ENCODE data around the gene PLAAT3. TPM values are rescaled to one million over a fixed set of nuclear protein-coding genes. Genes with fewer than 3 reads are reported as not detected.

The PLAAT3 gene
- total RNA-seq (2021; fragmentation: NEBNext Ultra II Directional; extraction: Animal tissue kit (Norgen Biotek cat#: 25700)), result 109 and 117 TPM in 2 replicates
- polyA plus RNA-seq (2011; rRNA removed), result 170 and 190 TPM in 2 replicates
- 183 TPM for polyA plus RNA-seq (2011; cell fraction: cytosol; rRNA removed)
- polyA plus RNA-seq (2011; cell fraction: nucleus; rRNA removed), result 136 TPM
- 113 to 153 TPM (median 133 TPM) in 4 replicates for polyA plus RNA-seq (2012, experiment 1 of 2)
- polyA plus RNA-seq (2012, experiment 2 of 2), result 50.1 TPM
- 82.7 TPM for polyA plus RNA-seq (2013, experiment 1 of 2)
- polyA plus RNA-seq (2013, experiment 2 of 2), result 87.6 TPM
- 117 and 161 TPM in 2 replicates for polyA minus RNA-seq (2011; rRNA and poly(A)+ RNA removed)
- 65.9 TPM for polyA minus RNA-seq (2011; cell fraction: cytosol; rRNA and poly(A)+ RNA removed)
- 49.6 TPM for polyA minus RNA-seq (2011; cell fraction: nucleus; rRNA and poly(A)+ RNA removed)
- long read RNA-seq, experiment 1, transcript PLA2G16-201 (4 exons, 2,594 nt), result major isoform, 74 of 147 reads
- long read RNA-seq, experiment 1, transcript PLA2G16-203 (5 exons, 1,099 nt), result minor isoform, 26 of 147 reads
- long read RNA-seq, experiment 1, partial matches to known transcripts, result 38 of 147 reads
- long read RNA-seq, experiment 1, other reads (novel, unspliced or antisense), result 9 of 147 reads
- long read RNA-seq, experiment 2, transcript PLA2G16-201 (4 exons, 2,594 nt), result major isoform, 138 of 161 reads
- long read RNA-seq, experiment 2, transcript PLA2G16-203 (5 exons, 1,099 nt), result minor isoform, 14 of 161 reads
- long read RNA-seq, experiment 2, partial matches to known transcripts, result 0 of 161 reads
- long read RNA-seq, experiment 2, other reads (novel, unspliced or antisense), result 8 of 161 reads

DNA sequence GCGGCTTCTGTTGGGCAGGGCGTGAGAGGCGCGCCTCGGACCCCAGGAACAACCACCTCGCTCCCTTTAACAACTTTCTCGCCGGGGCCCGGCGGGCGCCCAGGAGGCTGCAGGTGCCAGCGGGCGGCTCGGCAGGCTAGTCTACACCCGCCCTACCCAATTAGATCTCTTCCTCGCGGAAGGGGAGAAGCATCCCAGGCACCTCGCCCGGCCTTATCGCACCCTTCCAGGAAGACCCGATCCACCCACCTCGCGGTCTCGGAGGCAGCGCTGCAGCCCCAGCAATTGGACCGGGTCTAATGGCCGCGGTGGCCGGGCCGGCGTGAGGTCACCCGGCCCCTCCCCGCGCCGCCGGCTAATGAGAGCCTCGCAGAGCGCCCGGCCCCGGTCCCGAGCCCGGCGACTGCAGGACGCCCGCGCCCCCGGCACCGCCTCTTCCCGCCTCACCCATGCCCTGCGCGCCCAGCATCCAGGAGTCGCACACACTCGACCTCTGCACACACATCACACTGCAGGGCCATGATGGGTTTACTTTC lies at the start of gene PLAAT3:
Gene PLAAT3 (minus strand): TSS at position 298 of the 536 bp plus-strand sequence. CDS start 419 bp downstream, outside the sequence.
- CTCF ChIA-PET (ENCODE audit: partially characterized antibody), result no interaction called here
- TF ChIP-seq ZNF274 (IDR thresholded peaks at IDR 0.05; ENCODE audit: borderline replicate concordance, extremely low read depth, low read length), result no peak
- TF ChIP-seq, protein P1, sequence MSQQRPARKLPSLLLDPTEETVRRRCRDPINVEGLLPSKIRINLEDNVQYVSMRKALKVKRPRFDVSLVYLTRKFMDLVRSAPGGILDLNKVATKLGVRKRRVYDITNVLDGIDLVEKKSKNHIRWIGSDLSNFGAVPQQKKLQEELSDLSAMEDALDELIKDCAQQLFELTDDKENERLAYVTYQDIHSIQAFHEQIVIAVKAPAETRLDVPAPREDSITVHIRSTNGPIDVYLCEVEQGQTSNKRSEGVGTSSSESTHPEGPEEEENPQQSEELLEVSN (IDR thresholded peaks at IDR 0.05), result peak; percentile 72
- peak; percentile 51; the same call in 1 of the 2 replicates for TF ChIP-seq MAX (IDR thresholded peaks at IDR 0.05)
- TF ChIP-seq HDAC6 (IDR thresholded peaks at IDR 0.05; ENCODE audit: low read depth, low read length), result no peak
- TF ChIP-seq EGR1 (IDR thresholded peaks at IDR 0.05; ENCODE audit: borderline replicate concordance, low read depth, low read length), result no peak
- TF ChIP-seq TAF1 (IDR thresholded peaks at IDR 0.05; ENCODE audit: low read depth, low read length), result 0 out of 2 replicates have a peak, but pooled peaks have one; percentile 37
- no peak for TF ChIP-seq CREB1 (IDR thresholded peaks at IDR 0.05)
- TF ChIP-seq BCL11A (IDR thresholded peaks at IDR 0.05; ENCODE audit: low read depth in 2 of 2, low read length in 2 of 2), result no peak

More for the DNA sequence above, at the start of gene PLAAT3:
- no peak within 1 kb of the TSS for H2AFZ ChIP-seq (ENCODE audit: low read length)
- peak within 1 kb of the TSS; percentile 84 for H2BK5ac ChIP-seq (ENCODE audit: low read depth, low read length)
- 1% methylated on average over 51 of the region's 53 CpGs; no CpG with 5 or more reads in 1 of the 2 experiments for WGBS, 2 experiments (ENCODE audit: extremely low coverage in 1 of 2, insufficient coverage in 1 of 2, insufficient read length in 1 of 2, insufficient replicate concordance in 2 of 2, low coverage in 1 of 2, low lambda C conversion rate in 2 of 2, missing lambda C conversion rate in 1 of 2)
- H3K36me3 ChIP-seq (ENCODE audit: control insufficient read depth in 2 of 4, insufficient read depth in 4 of 4, low read length in 3 of 4), result no peaks in the 10 kb centered on the region
- H3K9me3 ChIP-seq (ENCODE audit: insufficient read depth in 2 of 2, low read depth in 1 of 2, low read length in 1 of 2), result no peaks in the 10 kb centered on the region
- no peaks in the 10 kb centered on the region for H4K20me1 ChIP-seq (replicated peaks in 1 of 2; ENCODE audit: control insufficient read depth in 1 of 2, insufficient read depth in 2 of 2, low read length in 2 of 2)
- DNase-seq (ENCODE audit: low read depth in 1 of 2, low spot score in 2 of 2) (peak; percentile 44 to 89), FAIRE-seq (no peak)
- no peak within 1 kb of the TSS for H3K27ac ChIP-seq (ENCODE audit: low read depth, low read length)
- H3K14ac ChIP-seq (ENCODE audit: insufficient read length), result no peak within 1 kb of the TSS
- H3K23me2 ChIP-seq (ENCODE audit: low read depth, low read length), result peaks cover 7% of the 10 kb centered on the region; the same call in 1 of the 2 replicates
- H3K18ac ChIP-seq (ENCODE audit: extremely low read depth, low read length), result peak within 1 kb of the TSS; percentile 38; the same call in 1 of the 2 replicates
- no peak within 1 kb of the TSS for H3K4ac ChIP-seq (replicated peaks; ENCODE audit: insufficient read length, low read depth, low read length)
- H3K79me2 ChIP-seq (ENCODE audit: control insufficient read depth in 1 of 2, insufficient read depth in 2 of 2, low read length in 2 of 2), result peaks cover 5 to 36% of the 10 kb centered on the region in 2 experiments
- H3K4me3 ChIP-seq (ENCODE audit: extremely low read depth in 1 of 4, insufficient read depth in 2 of 4, low read depth in 3 of 4, low read length in 4 of 4), result peak within 1 kb of the TSS; percentile 52 to 77 (median 63)
- H3K4me1 ChIP-seq (replicated peaks in 1 of 4; ENCODE audit: control insufficient read depth in 3 of 4, insufficient read depth in 4 of 4, low read length in 3 of 4), result peaks cover 12 to 25% (median 15%) of the 10 kb centered on the region in 4 experiments
- no peak within 1 kb of the TSS for H2BK120ac ChIP-seq (replicated peaks; ENCODE audit: low read depth, low read length)
- H3K23ac ChIP-seq (ENCODE audit: insufficient read length), result no peak within 1 kb of the TSS
- H3K27me3 ChIP-seq (replicated peaks in 1 of 4; ENCODE audit: control insufficient read depth in 3 of 4, extremely low read depth in 1 of 4, insufficient read depth in 3 of 4, low read length in 3 of 4), result no peaks in the 10 kb centered on the region
- H3K4me2 ChIP-seq (ENCODE audit: insufficient read depth in 1 of 2, low read depth in 2 of 2, low read length in 2 of 2), result peak within 1 kb of the TSS; percentile 64 to 78
- H4K91ac ChIP-seq (replicated peaks; ENCODE audit: insufficient read length, low read length), result peak within 1 kb of the TSS; percentile 61
- peak within 1 kb of the TSS; percentile 62 for H4K5ac ChIP-seq (ENCODE audit: insufficient read length, low read depth, low read length)
- peak within 1 kb of the TSS in 1 of 4 experiments; percentile 25; a peak in 3 of 7 replicates for H3K9ac ChIP-seq (replicated peaks in 1 of 4; ENCODE audit: extremely low read depth in 1 of 4, low read depth in 3 of 4, low read length in 3 of 4)
- peaks cover 8% of the 10 kb centered on the region; the same call in 1 of the 2 replicates for H3K79me1 ChIP-seq (ENCODE audit: low read depth, low read length)
- H2AK5ac ChIP-seq (ENCODE audit: low read depth, low read length), result no peak within 1 kb of the TSS
- H2BK12ac ChIP-seq (ENCODE audit: low read depth, low read length), result peak within 1 kb of the TSS; percentile 87; the same call in 1 of the 2 replicates
- H4K8ac ChIP-seq (ENCODE audit: extremely low read depth, insufficient read depth, low read length), result peak within 1 kb of the TSS; percentile 53
- peak within 1 kb of the TSS; percentile 51 for H3K56ac ChIP-seq (replicated peaks; ENCODE audit: insufficient read length, low read depth, low read length)
- POLR2A ChIA-PET (ENCODE audit: partially characterized antibody), result interaction anchor here (1.2 to 1.3 kb wide), 2 partner anchors 9 to 135 kb away, joined by 3 to 4 read pairs; no protein-coding TSS in a partner anchor
- H2BK15ac ChIP-seq (ENCODE audit: low read length), result no peak within 1 kb of the TSS
- no peak within 1 kb of the TSS for H2BK20ac ChIP-seq (ENCODE audit: low read length)
